Measurements from ENCODE around the gene USP32. TPM values are rescaled to one million over a fixed set of nuclear protein-coding genes. Genes with fewer than 3 reads are reported as not detected.
"Not testable (repeated sequence)": the region's sequence is repeated elsewhere in the genome, so short reads cannot be mapped to it uniquely, and the experiment has no call there.

Gene USP32
- total RNA-seq, 4 donors from 2014 or later, result 29.1 to 74.1 (median 42.5) TPM

DNA sequence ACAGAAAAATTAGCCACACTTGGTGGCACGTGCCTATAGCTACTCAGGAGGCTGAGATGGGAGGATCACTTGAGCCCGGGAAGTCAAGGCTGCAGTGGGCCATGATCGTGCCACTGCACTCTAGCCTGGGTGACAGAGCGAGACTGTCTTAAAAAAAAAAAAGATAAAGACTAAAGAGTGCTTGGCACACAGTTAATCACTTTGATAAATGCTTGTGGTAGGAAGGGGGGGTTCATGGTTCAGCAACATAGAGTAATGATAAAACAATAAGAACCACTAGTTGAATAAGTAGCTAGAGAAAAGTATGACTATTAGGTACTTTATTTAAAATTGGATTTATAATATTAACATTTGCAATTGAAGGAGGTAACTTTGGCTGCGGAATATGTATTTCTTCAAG is 43.3 kb downstream of the USP32 start:
- TF ChIP-seq, protein P1, sequence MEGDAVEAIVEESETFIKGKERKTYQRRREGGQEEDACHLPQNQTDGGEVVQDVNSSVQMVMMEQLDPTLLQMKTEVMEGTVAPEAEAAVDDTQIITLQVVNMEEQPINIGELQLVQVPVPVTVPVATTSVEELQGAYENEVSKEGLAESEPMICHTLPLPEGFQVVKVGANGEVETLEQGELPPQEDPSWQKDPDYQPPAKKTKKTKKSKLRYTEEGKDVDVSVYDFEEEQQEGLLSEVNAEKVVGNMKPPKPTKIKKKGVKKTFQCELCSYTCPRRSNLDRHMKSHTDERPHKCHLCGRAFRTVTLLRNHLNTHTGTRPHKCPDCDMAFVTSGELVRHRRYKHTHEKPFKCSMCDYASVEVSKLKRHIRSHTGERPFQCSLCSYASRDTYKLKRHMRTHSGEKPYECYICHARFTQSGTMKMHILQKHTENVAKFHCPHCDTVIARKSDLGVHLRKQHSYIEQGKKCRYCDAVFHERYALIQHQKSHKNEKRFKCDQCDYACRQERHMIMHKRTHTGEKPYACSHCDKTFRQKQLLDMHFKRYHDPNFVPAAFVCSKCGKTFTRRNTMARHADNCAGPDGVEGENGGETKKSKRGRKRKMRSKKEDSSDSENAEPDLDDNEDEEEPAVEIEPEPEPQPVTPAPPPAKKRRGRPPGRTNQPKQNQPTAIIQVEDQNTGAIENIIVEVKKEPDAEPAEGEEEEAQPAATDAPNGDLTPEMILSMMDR (IDR thresholded peaks at IDR 0.05), result no peak
- TF ChIP-seq POLR2A (IDR thresholded peaks at IDR 0.05), result no peak
- Histone ChIP-seq H3K9me3 (no peaks in the 10 kb centered on the region), H3K27ac (no peak overlapping the region), H3K27me3 (no peaks in the 10 kb centered on the region), H3K4me1 (no peaks in the 10 kb centered on the region), H3K36me3 (peaks cover 0 to 18% (median 5%) of the 10 kb centered on the region in 3 donors), H3K4me3 (no peak overlapping the region)
- 95 to 98% methylated on average over 5 of the region's 5 CpGs for WGBS, 2 donors
- intact Hi-C loops (cut with DNase I), result no loop called here
- no peak for DNase-seq

DNA sequence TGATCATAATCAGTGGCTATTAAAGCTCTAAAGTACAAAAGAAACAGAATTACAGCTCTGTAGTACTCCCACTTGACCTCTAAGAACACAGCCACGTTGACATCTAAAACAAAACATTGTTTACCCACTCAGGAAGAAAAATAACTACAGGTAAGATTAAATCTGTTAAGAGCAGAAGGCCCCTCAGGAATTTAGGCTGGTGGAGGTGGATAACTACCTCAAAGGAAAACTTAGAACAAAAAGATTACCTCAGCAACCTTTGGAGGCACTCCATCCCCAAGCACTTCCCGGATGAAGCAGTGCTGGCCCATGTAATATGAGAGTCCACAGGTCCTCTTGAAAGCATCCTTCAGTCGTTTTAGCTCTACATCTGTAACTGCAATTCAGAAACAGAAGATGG is 46.7 kb downstream of the USP32 start:
- no peak for TF ChIP-seq POLR2A (IDR thresholded peaks at IDR 0.05)
- TF ChIP-seq, protein P1 (IDR thresholded peaks at IDR 0.05), result no peak
- H3K27ac ChIP-seq, result no peak overlapping the region
- H3K4me1 ChIP-seq, result peaks cover 0 to 8% (median 7%) of the 10 kb centered on the region in 3 donors
- H3K36me3 ChIP-seq, result peaks cover 5 to 42% (median 14%) of the 10 kb centered on the region in 3 donors
- no peak overlapping the region for H3K4me3 ChIP-seq
- WGBS, 2 donors, result 67 to 74% methylated on average over 3 of the region's 3 CpGs
- intact Hi-C loops (cut with DNase I), result no loop called here
- H3K27me3 ChIP-seq, result no peaks in the 10 kb centered on the region
- DNase-seq, result no peak
- no peaks in the 10 kb centered on the region for H3K9me3 ChIP-seq

DNA sequence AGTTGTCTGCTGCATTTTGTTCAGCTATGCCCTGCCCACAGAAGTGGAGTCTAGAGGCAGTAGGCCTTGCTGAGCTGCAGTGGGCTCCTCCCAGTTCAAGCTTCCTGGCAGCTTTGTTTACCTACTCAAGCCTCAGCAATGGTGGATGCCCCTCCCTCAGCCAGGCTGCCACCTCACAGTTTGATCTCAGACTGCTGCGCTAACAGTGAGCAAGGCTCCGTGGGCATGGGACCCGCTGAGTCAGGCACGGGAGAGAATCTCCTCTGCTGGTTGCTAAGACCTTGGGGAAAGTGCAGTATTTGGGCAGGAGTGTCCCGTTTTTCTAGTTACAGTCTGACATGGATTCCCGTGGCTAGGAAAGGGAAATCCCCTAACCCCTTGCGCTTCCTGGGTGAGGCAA is 49.4 kb downstream of the USP32 start:
- Histone ChIP-seq H3K27ac (peak overlapping the region in 3 of 4 donors; percentile 25 to 64 (median 52)), H3K36me3 (peaks cover 5 to 60% (median 14%) of the 10 kb centered on the region in 3 donors)
- WGBS, 2 donors, result 40 to 45% methylated on average over 2 of the region's 7 CpGs
- intact Hi-C loops (cut with DNase I); H3K4me3 ChIP-seq; H3K9me3 ChIP-seq; DNase-seq; H3K4me1 ChIP-seq; H3K27me3 ChIP-seq: not testable (repeated sequence)

DNA sequence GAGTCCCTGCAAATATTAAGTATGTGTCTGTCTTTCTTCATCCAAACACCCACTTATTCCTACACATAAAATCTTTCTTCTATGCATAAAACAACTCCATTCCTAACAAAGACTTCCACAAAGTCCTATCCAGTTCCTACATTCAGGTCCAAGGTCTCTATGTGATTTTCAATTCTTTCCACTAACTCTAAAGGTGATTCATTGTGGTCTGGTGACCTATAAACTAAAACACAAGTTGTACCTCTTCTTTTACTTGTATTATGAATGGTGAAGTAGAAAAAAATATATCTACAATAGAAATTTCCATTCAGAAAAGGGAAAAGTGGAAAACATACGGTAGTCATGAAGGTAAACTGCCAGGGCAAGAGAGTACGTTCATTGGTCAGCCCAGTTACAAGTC is 56.6 kb downstream of the USP32 start:
- 97 to 100% methylated on average over 1 to 2 of the region's 2 CpGs for WGBS, 2 donors
- no peak for DNase-seq
- Histone ChIP-seq H3K9me3 (no peaks in the 10 kb centered on the region), H3K4me1 (no peaks in the 10 kb centered on the region), H3K36me3 (peaks cover 0 to 37% (median 0%) of the 10 kb centered on the region in 3 donors), H3K4me3 (no peak overlapping the region), H3K27ac (no peak overlapping the region), H3K27me3 (no peaks in the 10 kb centered on the region)
- intact Hi-C loops (cut with DNase I), result no loop called here
- TF ChIP-seq POLR2A (IDR thresholded peaks at IDR 0.05), result no peak
- TF ChIP-seq, protein P1 (IDR thresholded peaks at IDR 0.05), result no peak

DNA sequence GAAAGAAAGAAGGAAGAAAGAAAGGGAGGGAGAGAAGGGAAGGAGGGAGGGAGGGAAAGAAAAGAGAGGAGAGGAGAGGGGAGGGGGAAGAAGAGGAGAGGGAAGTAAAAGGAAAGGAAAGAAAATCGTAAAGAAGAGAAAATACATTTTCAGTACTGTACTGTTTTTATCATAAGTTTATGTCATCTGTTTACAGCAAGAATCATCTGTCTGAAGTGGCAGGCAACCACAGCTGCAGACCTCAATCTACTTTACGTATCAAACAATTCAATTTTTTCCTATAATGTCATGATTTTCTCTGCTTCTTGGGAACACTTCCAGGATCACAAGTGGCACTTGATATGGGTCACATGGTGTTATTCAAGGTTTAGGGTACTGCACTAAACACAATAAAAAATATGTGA is 58.3 kb downstream of the USP32 start:
- intact Hi-C loops (cut with DNase I), result no loop called here
- 78% methylated on average over 2 of the region's 2 CpGs for WGBS, 2 donors
- DNase-seq, result no peak
- H3K4me3 ChIP-seq, result no peak overlapping the region
- no peak for TF ChIP-seq POLR2A (IDR thresholded peaks at IDR 0.05)
- TF ChIP-seq, protein P1 (IDR thresholded peaks at IDR 0.05), result no peak
- peaks cover 0 to 32% (median 0%) of the 10 kb centered on the region in 3 donors for H3K36me3 ChIP-seq
- no peaks in the 10 kb centered on the region for H3K27me3 ChIP-seq
- no peaks in the 10 kb centered on the region for H3K9me3 ChIP-seq
- no peak overlapping the region for H3K27ac ChIP-seq
- H3K4me1 ChIP-seq, result no peaks in the 10 kb centered on the region

DNA sequence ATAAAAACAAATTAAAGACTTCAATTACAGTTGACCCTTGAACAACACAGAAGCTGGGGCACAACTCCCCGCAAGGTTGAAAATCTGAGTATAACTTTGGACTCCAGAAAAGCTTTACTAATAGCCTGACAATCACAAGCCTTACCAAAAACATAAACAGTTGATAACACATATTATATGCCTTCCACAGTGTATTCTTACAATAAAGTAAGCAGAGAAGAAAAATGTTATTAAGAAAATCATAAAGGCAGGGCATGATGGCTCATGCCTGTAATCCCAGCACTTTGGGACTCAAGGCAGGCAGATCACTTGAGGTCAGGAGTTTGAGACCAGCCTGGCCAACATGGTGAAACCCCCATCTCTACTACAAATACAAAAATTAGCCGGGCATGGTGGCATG is 58.9 kb downstream of the USP32 start:
- H3K27me3 ChIP-seq; H3K4me1 ChIP-seq; H3K9me3 ChIP-seq; DNase-seq; intact Hi-C loops (cut with DNase I); H3K4me3 ChIP-seq; H3K27ac ChIP-seq: not testable (repeated sequence)
- 93 to 95% methylated on average over 2 of the region's 2 CpGs for WGBS, 2 donors
- peaks cover 0 to 33% (median 0%) of the 10 kb centered on the region in 3 donors for H3K36me3 ChIP-seq
